ENCODE measurements around the gene KRT77.

The KRT77 gene

GRCh38 chr12:52680363-52680762, 23.0 kb downstream of the KRT77 start, which contains the start of gene KRT1:
TSS of gene KRT1 (minus strand) at chr12:52680407. CDS start at chr12:52680348, 59 bp downstream.
- H3K4ac ChIP-seq (ENCODE audit: low read depth in 1 of 2, low read length in 2 of 2), result no peak within 1 kb of the TSS
- no peak within 1 kb of the TSS for H3K27ac ChIP-seq (ENCODE audit: low read length, poor library complexity, severe bottlenecking)
- H2AFZ ChIP-seq (ENCODE audit: low read depth, low read length), result no peak within 1 kb of the TSS
- no peak within 1 kb of the TSS for H2BK5ac ChIP-seq (ENCODE audit: low read depth, low read length, poor library complexity, severe bottlenecking)
- no peak within 1 kb of the TSS for H3K9ac ChIP-seq (ENCODE audit: low read length)
- H2BK12ac ChIP-seq (ENCODE audit: low read length in 2 of 2), result no peak within 1 kb of the TSS
- H2AK5ac ChIP-seq (ENCODE audit: low read length, severe bottlenecking), result no peak within 1 kb of the TSS
- no peak for DNase-seq
- H3K79me1 ChIP-seq (replicated peaks; ENCODE audit: low read length, poor library complexity, severe bottlenecking), result no peaks in the 10 kb centered on the region
- no peak within 1 kb of the TSS for H3K18ac ChIP-seq (ENCODE audit: low read depth in 1 of 2, low read length in 2 of 2)
- H3K27me3 ChIP-seq (ENCODE audit: control insufficient read depth in 1 of 2, insufficient read depth in 1 of 2, low read length in 2 of 2), result peaks cover 44 to 91% of the 10 kb centered on the region in 2 experiments
- no peak within 1 kb of the TSS for H3K23ac ChIP-seq (ENCODE audit: low read length in 2 of 2)
- H3K14ac ChIP-seq (ENCODE audit: low read length in 2 of 2), result no peak within 1 kb of the TSS
- no peak within 1 kb of the TSS for H2BK120ac ChIP-seq (ENCODE audit: low read depth, low read length)
- no peak within 1 kb of the TSS for H4K8ac ChIP-seq (ENCODE audit: low read length)
- WGBS, result no CpG with 5 or more reads among the region's 3 CpGs
- no peaks in the 10 kb centered on the region for H3K9me3 ChIP-seq (ENCODE audit: control insufficient read depth, low read length)
- H3K4me3 ChIP-seq (ENCODE audit: insufficient read depth in 1 of 2, low read depth in 1 of 2, low read length in 2 of 2), result no peak within 1 kb of the TSS
- H3K36me3 ChIP-seq (ENCODE audit: control insufficient read depth in 1 of 2, insufficient read depth in 2 of 2, low read depth in 1 of 2, low read length in 2 of 2), result no peaks in the 10 kb centered on the region
- H2BK15ac ChIP-seq (ENCODE audit: low read depth, poor library complexity, severe bottlenecking), result no peak within 1 kb of the TSS
- no peaks in the 10 kb centered on the region for H3K4me1 ChIP-seq (ENCODE audit: control insufficient read depth, insufficient read depth, low read depth, low read length)
- no peak within 1 kb of the TSS for H3K4me2 ChIP-seq (ENCODE audit: low read length, poor library complexity, severe bottlenecking)
- no peak within 1 kb of the TSS for H4K91ac ChIP-seq (ENCODE audit: low read length)

- Histone ChIP-seq H2AK5ac (ENCODE audit: low read length, severe bottlenecking) (no peak overlapping the region), H2BK12ac (ENCODE audit: low read length in 2 of 2) (no peak overlapping the region), H3K4me2 (ENCODE audit: low read length, poor library complexity, severe bottlenecking) (no peak overlapping the region), H4K8ac (ENCODE audit: low read length) (no peak overlapping the region), H3K9me3 (ENCODE audit: control insufficient read depth, low read length) (no peaks in the 10 kb centered on the region), H3K18ac (ENCODE audit: low read depth in 1 of 2, low read length in 2 of 2) (no peak overlapping the region), H2BK15ac (ENCODE audit: low read depth, poor library complexity, severe bottlenecking) (no peak overlapping the region), H3K36me3 (ENCODE audit: control insufficient read depth in 1 of 2, insufficient read depth in 2 of 2, low read depth in 1 of 2, low read length in 2 of 2) (no peaks in the 10 kb centered on the region), H3K27me3 (ENCODE audit: control insufficient read depth in 1 of 2, insufficient read depth in 1 of 2, low read length in 2 of 2) (peaks cover 42 to 90% of the 10 kb centered on the region in 2 experiments), H4K91ac (ENCODE audit: low read length) (no peak overlapping the region), H3K27ac (ENCODE audit: low read length, poor library complexity, severe bottlenecking) (no peak overlapping the region), H3K4me1 (ENCODE audit: control insufficient read depth, insufficient read depth, low read depth, low read length) (no peaks in the 10 kb centered on the region), H2BK5ac (ENCODE audit: low read depth, low read length, poor library complexity, severe bottlenecking) (no peak overlapping the region), H3K9ac (ENCODE audit: low read length) (no peak overlapping the region), H3K79me1 (replicated peaks; ENCODE audit: low read length, poor library complexity, severe bottlenecking) (no peaks in the 10 kb centered on the region), H3K4ac (ENCODE audit: low read depth in 1 of 2, low read length in 2 of 2) (no peak overlapping the region), H2AFZ (ENCODE audit: low read depth, low read length) (no peak overlapping the region), H2BK120ac (ENCODE audit: low read depth, low read length) (no peak overlapping the region), H3K23ac (ENCODE audit: low read length in 2 of 2) (no peak overlapping the region), H3K4me3 (ENCODE audit: insufficient read depth in 1 of 2, low read depth in 1 of 2, low read length in 2 of 2) (no peak overlapping the region), H3K14ac (ENCODE audit: low read length in 2 of 2) (no peak overlapping the region)
- no peak for DNase-seq
- WGBS, result 60% methylated on average over 5 of the region's 5 CpGs
These were observed 23.4 kb downstream of the KRT77 start for GRCh38 chr12:52679875-52680274.

- H3K4ac ChIP-seq (ENCODE audit: low read depth in 1 of 2, low read length in 2 of 2), result no peak overlapping the region
- H4K8ac ChIP-seq (ENCODE audit: low read length), result no peak overlapping the region
- H3K4me1 ChIP-seq (ENCODE audit: control insufficient read depth, insufficient read depth, low read depth, low read length), result no peaks in the 10 kb centered on the region
- DNase-seq, result no peak
- no peak overlapping the region for H2BK12ac ChIP-seq (ENCODE audit: low read length in 2 of 2)
- no peaks in the 10 kb centered on the region for H3K36me3 ChIP-seq (ENCODE audit: control insufficient read depth in 1 of 2, insufficient read depth in 2 of 2, low read depth in 1 of 2, low read length in 2 of 2)
- peaks cover 38 to 90% of the 10 kb centered on the region in 2 experiments for H3K27me3 ChIP-seq (ENCODE audit: control insufficient read depth in 1 of 2, insufficient read depth in 1 of 2, low read length in 2 of 2)
- no peak overlapping the region for H3K14ac ChIP-seq (ENCODE audit: low read length in 2 of 2)
- no peak overlapping the region for H3K4me2 ChIP-seq (ENCODE audit: low read length, poor library complexity, severe bottlenecking)
- H2BK15ac ChIP-seq (ENCODE audit: low read depth, poor library complexity, severe bottlenecking), result no peak overlapping the region
- H2AFZ ChIP-seq (ENCODE audit: low read depth, low read length), result no peak overlapping the region
- H3K79me1 ChIP-seq (replicated peaks; ENCODE audit: low read length, poor library complexity, severe bottlenecking), result no peaks in the 10 kb centered on the region
- 50% methylated on average over 1 of the region's 1 CpG for WGBS
- H3K9ac ChIP-seq (ENCODE audit: low read length), result no peak overlapping the region
- no peak overlapping the region for H3K23ac ChIP-seq (ENCODE audit: low read length in 2 of 2)
- no peak overlapping the region for H3K18ac ChIP-seq (ENCODE audit: low read depth in 1 of 2, low read length in 2 of 2)
- no peak overlapping the region for H3K27ac ChIP-seq (ENCODE audit: low read length, poor library complexity, severe bottlenecking)
- no peak overlapping the region for H2AK5ac ChIP-seq (ENCODE audit: low read length, severe bottlenecking)
- H2BK5ac ChIP-seq (ENCODE audit: low read depth, low read length, poor library complexity, severe bottlenecking), result no peak overlapping the region
- no peak overlapping the region for H2BK120ac ChIP-seq (ENCODE audit: low read depth, low read length)
- H3K4me3 ChIP-seq (ENCODE audit: insufficient read depth in 1 of 2, low read depth in 1 of 2, low read length in 2 of 2), result no peak overlapping the region
- H4K91ac ChIP-seq (ENCODE audit: low read length), result no peak overlapping the region
- H3K9me3 ChIP-seq (ENCODE audit: control insufficient read depth, low read length), result no peaks in the 10 kb centered on the region
These were observed 25.7 kb downstream of the KRT77 start for GRCh38 chr12:52677671-52678070.

GRCh38 chr12:52677126-52677525, 26.2 kb downstream of the KRT77 start:
- no peaks in the 10 kb centered on the region for H3K4me1 ChIP-seq (ENCODE audit: control insufficient read depth, insufficient read depth, low read depth, low read length)
- no peak overlapping the region for H3K14ac ChIP-seq (ENCODE audit: low read length in 2 of 2)
- DNase-seq, result no peak
- no peaks in the 10 kb centered on the region for H3K79me1 ChIP-seq (replicated peaks; ENCODE audit: low read length, poor library complexity, severe bottlenecking)
- H3K27me3 ChIP-seq (ENCODE audit: control insufficient read depth in 1 of 2, insufficient read depth in 1 of 2, low read length in 2 of 2), result peaks cover 32 to 87% of the 10 kb centered on the region in 2 experiments
- no peak overlapping the region for H2BK120ac ChIP-seq (ENCODE audit: low read depth, low read length)
- H3K36me3 ChIP-seq (ENCODE audit: control insufficient read depth in 1 of 2, insufficient read depth in 2 of 2, low read depth in 1 of 2, low read length in 2 of 2), result no peaks in the 10 kb centered on the region
- H2AFZ ChIP-seq (ENCODE audit: low read depth, low read length), result no peak overlapping the region
- H3K23ac ChIP-seq (ENCODE audit: low read length in 2 of 2), result no peak overlapping the region
- H4K91ac ChIP-seq (ENCODE audit: low read length), result no peak overlapping the region
- no peak overlapping the region for H3K9ac ChIP-seq (ENCODE audit: low read length)
- no peak overlapping the region for H4K8ac ChIP-seq (ENCODE audit: low read length)
- H3K18ac ChIP-seq (ENCODE audit: low read depth in 1 of 2, low read length in 2 of 2), result no peak overlapping the region
- H2BK15ac ChIP-seq (ENCODE audit: low read depth, poor library complexity, severe bottlenecking), result no peak overlapping the region
- H3K4ac ChIP-seq (ENCODE audit: low read depth in 1 of 2, low read length in 2 of 2), result no peak overlapping the region
- no peak overlapping the region for H3K27ac ChIP-seq (ENCODE audit: low read length, poor library complexity, severe bottlenecking)
- H2BK12ac ChIP-seq (ENCODE audit: low read length in 2 of 2), result no peak overlapping the region
- 70% methylated on average over 5 of the region's 5 CpGs for WGBS
- H3K9me3 ChIP-seq (ENCODE audit: control insufficient read depth, low read length), result no peaks in the 10 kb centered on the region
- no peak overlapping the region for H2BK5ac ChIP-seq (ENCODE audit: low read depth, low read length, poor library complexity, severe bottlenecking)
- H3K4me2 ChIP-seq (ENCODE audit: low read length, poor library complexity, severe bottlenecking), result no peak overlapping the region
- H3K4me3 ChIP-seq (ENCODE audit: insufficient read depth in 1 of 2, low read depth in 1 of 2, low read length in 2 of 2), result no peak overlapping the region
- no peak overlapping the region for H2AK5ac ChIP-seq (ENCODE audit: low read length, severe bottlenecking)

Data from mesenchymal stem cell (in vitro differentiated cells and primary cell).